G401.6 (cell line): ENCODE data around the gene LEUTX.

Source experiments
- FAIRE-seq: peaks from 2 replicates; lab custom pipeline; 2012; peaks lifted over from hg19 to GRCh38; lab: Jason Lieb, UNC

LEUTX gene

GRCh38 chr19:39824143-39825092, 45.8 kb downstream of the LEUTX start:
- FAIRE-seq = no peak

- FAIRE-seq = no peak
Measured at GRCh38 chr19:39825093-39825463, 46.4 kb downstream of the LEUTX start.

GRCh38 chr19:39825531-39826076, 47.0 kb downstream of the LEUTX start:
- FAIRE-seq = no peak

- FAIRE-seq = no peak
Measured at GRCh38 chr19:39826311-39826945, 47.8 kb downstream of the LEUTX start.

GRCh38 chr19:39827216-39827615, 48.6 kb downstream of the LEUTX start:
- FAIRE-seq = no peak

- FAIRE-seq = no peak
Measured at GRCh38 chr19:39828015-39828653, 49.5 kb downstream of the LEUTX start.

- no peak for FAIRE-seq
Measured at GRCh38 chr19:39828654-39829032, 50.0 kb downstream of the LEUTX start.

GRCh38 chr19:39829702-39830275, 51.1 kb downstream of the LEUTX start:
- FAIRE-seq = no peak

GRCh38 chr19:39830406-39830805, 51.8 kb downstream of the LEUTX start:
- no peak for FAIRE-seq

- no peak for FAIRE-seq
Measured at GRCh38 chr19:39830847-39831246, 52.2 kb downstream of the LEUTX start.

GRCh38 chr19:39831679-39832078, 53.0 kb downstream of the LEUTX start:
- FAIRE-seq = no peak

- no peak for FAIRE-seq
Measured at GRCh38 chr19:39832341-39833083, 53.9 kb downstream of the LEUTX start.

GRCh38 chr19:39833160-39833463, 54.5 kb downstream of the LEUTX start:
- no peak for FAIRE-seq

- peak; percentile 91 for FAIRE-seq
Measured at GRCh38 chr19:39833464-39834286, 55.0 kb downstream of the LEUTX start, which contains the start of gene DYRK1B. DYRK1B (minus strand) TSS chr19:39834162; CDS start chr19:39831867, 2,295 bp downstream.

- no peak for FAIRE-seq
Measured at GRCh38 chr19:39834287-39834841, 55.7 kb downstream of the LEUTX start.
